Ovary (tissue), 3 donors: ENCODE data around the gene PDS5B.

Experiments
- EP300 ChIP-seq: sonication (generic); formaldehyde crosslinking; IDR thresholded peaks from one replicate; pipeline ENCODE4 v1.6.1; 2017; ENCODE audit warnings: antibody characterized with exemption
- POLR2A ChIP-seq: fragments of 450-650 bp; IDR thresholded peaks from one replicate; pipeline ENCODE4 v1.6.1; 2017; ENCODE audit warnings: antibody characterized with exemption, mild to moderate bottlenecking, moderate library complexity
- TF ChIP-seq, protein P1 (sequence below), 3 donors: fragments of 450-650 bp in 2 of 3; fragments of 200-600 bp in 1 of 3; IDR thresholded peaks; one replicate each; pipeline versions ENCODE4 v1.5.1 to v1.8.0; 2016 to 2022; ENCODE audit warnings: antibody characterized with exemption in 3 of 3, mild to moderate bottlenecking in 1 of 3
- donor health status: DM: no; HTN: no; CAD: no.

GRCh38 chr13:32616883-32617511 lies 30.7 kb downstream of the PDS5B start:
- TF ChIP-seq, protein P1, sequence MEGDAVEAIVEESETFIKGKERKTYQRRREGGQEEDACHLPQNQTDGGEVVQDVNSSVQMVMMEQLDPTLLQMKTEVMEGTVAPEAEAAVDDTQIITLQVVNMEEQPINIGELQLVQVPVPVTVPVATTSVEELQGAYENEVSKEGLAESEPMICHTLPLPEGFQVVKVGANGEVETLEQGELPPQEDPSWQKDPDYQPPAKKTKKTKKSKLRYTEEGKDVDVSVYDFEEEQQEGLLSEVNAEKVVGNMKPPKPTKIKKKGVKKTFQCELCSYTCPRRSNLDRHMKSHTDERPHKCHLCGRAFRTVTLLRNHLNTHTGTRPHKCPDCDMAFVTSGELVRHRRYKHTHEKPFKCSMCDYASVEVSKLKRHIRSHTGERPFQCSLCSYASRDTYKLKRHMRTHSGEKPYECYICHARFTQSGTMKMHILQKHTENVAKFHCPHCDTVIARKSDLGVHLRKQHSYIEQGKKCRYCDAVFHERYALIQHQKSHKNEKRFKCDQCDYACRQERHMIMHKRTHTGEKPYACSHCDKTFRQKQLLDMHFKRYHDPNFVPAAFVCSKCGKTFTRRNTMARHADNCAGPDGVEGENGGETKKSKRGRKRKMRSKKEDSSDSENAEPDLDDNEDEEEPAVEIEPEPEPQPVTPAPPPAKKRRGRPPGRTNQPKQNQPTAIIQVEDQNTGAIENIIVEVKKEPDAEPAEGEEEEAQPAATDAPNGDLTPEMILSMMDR (IDR thresholded peaks at IDR 0.05) = no peak
- TF ChIP-seq EP300 = no peak
- TF ChIP-seq POLR2A = no peak
